Immature natural killer cell (primary cell): ENCODE measurements around the gene TMX4. TPM values are rescaled to one million over a fixed set of nuclear protein-coding genes. Genes with fewer than 3 reads are reported as not detected.

Experiments used
- DNase-seq, 3 donors: peaks; one replicate each; pipeline ENCODE4 v3.0.0; 2022; ENCODE audit warnings: mixed read lengths in 1 of 3
- H3K27ac Mint-ChIP-seq, 6 donors: one replicate each; pipeline ENCODE4 v1.8.0; 2020; ENCODE audit warnings: mixed read lengths in 6 of 6, mild to moderate bottlenecking in 5 of 6, inconsistent platforms in 4 of 6, moderate library complexity in 3 of 6
- H3K27me3 Mint-ChIP-seq, 3 donors: one replicate each; pipeline ENCODE4 v1.8.0; 2020 to 2021; ENCODE audit warnings: low read depth in 3 of 3, mild to moderate bottlenecking in 3 of 3, mixed read lengths in 3 of 3, moderate library complexity in 3 of 3, inconsistent platforms in 1 of 3
- H3K36me3 Mint-ChIP-seq, 3 donors: one replicate each; pipeline ENCODE4 v1.8.0; 2020; ENCODE audit warnings: mixed read lengths in 3 of 3, inconsistent platforms in 2 of 3, mild to moderate bottlenecking in 2 of 3
- H3K4me1 Mint-ChIP-seq, 2 donors: one replicate each; pipeline ENCODE4 v1.8.0; 2020; ENCODE audit warnings: inconsistent platforms in 2 of 2, mild to moderate bottlenecking in 2 of 2, mixed read lengths in 2 of 2, moderate library complexity in 1 of 2
- H3K4me3 Mint-ChIP-seq, 5 donors: one replicate each; pipeline ENCODE4 v1.8.0; 2020; ENCODE audit warnings: mild to moderate bottlenecking in 5 of 5, mixed read lengths in 5 of 5, inconsistent platforms in 3 of 5, moderate library complexity in 3 of 5
- H3K9me3 Mint-ChIP-seq, 6 donors: one replicate each; pipeline ENCODE4 v1.8.0; 2020; ENCODE audit warnings: mild to moderate bottlenecking in 6 of 6, mixed read lengths in 6 of 6, inconsistent platforms in 4 of 6, moderate library complexity in 3 of 6
- polyA plus RNA-seq, 3 donors: library from polyadenylated mRNA; unstranded; fragments of 300-500 nt; fragmentation: Illumina TruSeq; gene quantifications; one replicate each; pipeline ENCODE4 v1.2.3, GENCODE V29; 2021

The TMX4 gene, protein sequence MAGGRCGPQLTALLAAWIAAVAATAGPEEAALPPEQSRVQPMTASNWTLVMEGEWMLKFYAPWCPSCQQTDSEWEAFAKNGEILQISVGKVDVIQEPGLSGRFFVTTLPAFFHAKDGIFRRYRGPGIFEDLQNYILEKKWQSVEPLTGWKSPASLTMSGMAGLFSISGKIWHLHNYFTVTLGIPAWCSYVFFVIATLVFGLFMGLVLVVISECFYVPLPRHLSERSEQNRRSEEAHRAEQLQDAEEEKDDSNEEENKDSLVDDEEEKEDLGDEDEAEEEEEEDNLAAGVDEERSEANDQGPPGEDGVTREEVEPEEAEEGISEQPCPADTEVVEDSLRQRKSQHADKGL
- 100 to 1,000 TPM in 1 of 3 donors, 10 to 100 TPM in 2; 88.2 to 179 (median 91.6) TPM for polyA plus RNA-seq

DNA sequence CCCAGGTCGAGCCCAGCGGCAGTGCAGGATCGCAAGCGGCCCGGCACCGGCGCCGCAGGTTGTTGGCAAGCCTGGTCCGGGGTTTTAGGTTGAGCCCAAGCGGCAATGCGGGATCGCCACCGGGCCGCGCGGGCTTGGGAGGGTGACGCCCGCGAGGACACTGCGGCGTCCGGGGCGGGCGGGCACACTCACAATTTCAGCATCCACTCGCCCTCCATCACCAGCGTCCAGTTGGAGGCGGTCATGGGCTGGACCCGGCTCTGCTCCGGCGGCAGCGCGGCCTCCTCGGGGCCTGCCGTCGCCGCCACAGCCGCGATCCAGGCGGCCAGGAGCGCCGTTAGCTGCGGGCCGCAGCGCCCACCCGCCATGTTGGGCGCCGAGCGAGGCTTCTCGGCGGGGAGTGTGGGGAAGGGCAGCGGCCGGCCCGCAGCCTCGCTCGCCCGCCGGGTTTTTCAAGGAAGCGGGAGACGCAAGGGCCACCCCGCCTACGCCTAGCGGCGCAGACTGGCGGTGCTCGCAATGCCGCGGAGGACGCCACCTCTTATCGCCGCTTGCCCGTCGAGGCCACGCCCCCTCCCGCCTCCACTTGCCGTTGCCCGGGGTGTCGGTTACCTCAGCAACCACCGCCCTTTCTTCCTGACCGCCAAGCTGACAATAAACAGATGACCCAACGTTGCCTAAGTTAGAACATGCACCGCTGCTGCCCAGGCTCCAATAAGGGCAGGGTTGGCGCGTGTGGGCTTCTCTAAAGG, at the start of gene TMX4:
TMX4 (minus strand) TSS at position 516 of the 752 bp plus-strand sequence; CDS start at position 368, 148 bp downstream.
- Mint-ChIP-seq H3K36me3 (no peaks in the 10 kb centered on the region), H3K4me3 (peak within 1 kb of the TSS; percentile 92 to 96 (median 94)), H3K9me3 (no peaks in the 10 kb centered on the region), H3K27me3 (peaks cover 17 to 24% (median 20%) of the 10 kb centered on the region in 3 donors), H3K27ac (peak within 1 kb of the TSS; percentile 78 to 95 (median 90)), H3K4me1 (peaks cover 36 to 46% of the 10 kb centered on the region in 2 donors)
- peak; percentile 95 to 96 (median 96) for DNase-seq

GRCh38 chr20:8067082-8067481, 47.5 kb upstream of the TMX4 start:
- no peaks in the 10 kb centered on the region for H3K4me1 Mint-ChIP-seq
- H3K4me3 Mint-ChIP-seq, result no peak overlapping the region
- no peaks in the 10 kb centered on the region for H3K9me3 Mint-ChIP-seq
- peaks cover 0 to 13% (median 3%) of the 10 kb centered on the region in 3 donors for H3K27me3 Mint-ChIP-seq
- H3K36me3 Mint-ChIP-seq, result peaks cover 0 to 3% (median 0%) of the 10 kb centered on the region in 3 donors
- DNase-seq, result no peak
- H3K27ac Mint-ChIP-seq, result no peak overlapping the region

GRCh38 chr20:8066662-8067061, 47.1 kb upstream of the TMX4 start:
- no peak overlapping the region for H3K27ac Mint-ChIP-seq
- no peak overlapping the region for H3K4me3 Mint-ChIP-seq
- H3K9me3 Mint-ChIP-seq, result no peaks in the 10 kb centered on the region
- H3K27me3 Mint-ChIP-seq, result peaks cover 0 to 13% (median 3%) of the 10 kb centered on the region in 3 donors
- no peak for DNase-seq
- H3K36me3 Mint-ChIP-seq, result peaks cover 0 to 3% (median 0%) of the 10 kb centered on the region in 3 donors
- no peaks in the 10 kb centered on the region for H3K4me1 Mint-ChIP-seq

GRCh38 chr20:8065691-8066090, 46.1 kb upstream of the TMX4 start:
- H3K27ac Mint-ChIP-seq, result no peak overlapping the region
- no peak overlapping the region for H3K4me3 Mint-ChIP-seq
- H3K36me3 Mint-ChIP-seq, result peaks cover 0 to 3% (median 0%) of the 10 kb centered on the region in 3 donors
- H3K27me3 Mint-ChIP-seq, result peaks cover 0 to 11% (median 3%) of the 10 kb centered on the region in 3 donors
- no peaks in the 10 kb centered on the region for H3K4me1 Mint-ChIP-seq
- no peak for DNase-seq
- no peaks in the 10 kb centered on the region for H3K9me3 Mint-ChIP-seq

- peaks cover 0 to 14% (median 0%) of the 10 kb centered on the region in 3 donors for H3K27me3 Mint-ChIP-seq
- H3K9me3 Mint-ChIP-seq, result no peaks in the 10 kb centered on the region
These were observed 43.2 kb upstream of the TMX4 start for GRCh38 chr20:8062756-8063155.

DNA sequence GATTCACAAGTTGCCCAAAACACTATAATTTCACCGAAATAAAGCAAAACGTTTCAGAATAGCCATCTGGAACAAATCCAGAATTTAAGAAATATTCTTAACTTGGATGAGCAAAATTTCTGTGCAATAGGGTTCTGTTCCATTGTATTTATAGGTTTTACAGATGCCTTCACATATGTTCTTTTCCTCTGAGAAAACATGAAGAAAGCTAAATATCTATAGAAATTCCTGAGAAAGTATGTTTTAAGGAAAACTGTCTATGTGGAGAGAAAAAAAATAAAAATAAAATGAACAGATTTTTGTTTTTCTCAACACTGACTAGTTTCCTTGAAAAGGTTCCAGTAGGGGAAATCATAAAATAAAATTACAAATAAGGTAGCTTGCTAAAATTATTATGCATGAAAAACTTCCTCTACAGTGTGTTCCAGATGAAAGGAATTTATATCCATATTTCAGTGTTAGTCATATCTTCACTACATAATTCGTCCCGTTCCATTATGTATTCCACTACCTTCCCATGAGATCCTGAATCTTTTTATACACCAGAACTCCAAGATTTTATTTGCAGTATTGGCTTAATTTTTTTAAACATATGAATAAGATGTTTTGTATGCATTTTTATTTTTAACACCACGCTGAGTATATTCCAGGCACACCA, 42.4 kb upstream of the TMX4 start:
- H3K27ac Mint-ChIP-seq, result no peak overlapping the region
- H3K9me3 Mint-ChIP-seq, result no peaks in the 10 kb centered on the region
- peaks cover 0 to 3% (median 0%) of the 10 kb centered on the region in 3 donors for H3K36me3 Mint-ChIP-seq
- DNase-seq, result no peak
- no peak overlapping the region for H3K4me3 Mint-ChIP-seq
- H3K4me1 Mint-ChIP-seq, result no peaks in the 10 kb centered on the region
- H3K27me3 Mint-ChIP-seq, result peaks cover 0 to 15% (median 0%) of the 10 kb centered on the region in 3 donors

More at GRCh38 chr20:8062756-8063155, 43.2 kb upstream of the TMX4 start:
- DNase-seq, result no peak
- Mint-ChIP-seq H3K4me1 (no peaks in the 10 kb centered on the region), H3K27ac (no peak overlapping the region), H3K36me3 (peaks cover 0 to 3% (median 0%) of the 10 kb centered on the region in 3 donors), H3K4me3 (no peak overlapping the region)

DNA sequence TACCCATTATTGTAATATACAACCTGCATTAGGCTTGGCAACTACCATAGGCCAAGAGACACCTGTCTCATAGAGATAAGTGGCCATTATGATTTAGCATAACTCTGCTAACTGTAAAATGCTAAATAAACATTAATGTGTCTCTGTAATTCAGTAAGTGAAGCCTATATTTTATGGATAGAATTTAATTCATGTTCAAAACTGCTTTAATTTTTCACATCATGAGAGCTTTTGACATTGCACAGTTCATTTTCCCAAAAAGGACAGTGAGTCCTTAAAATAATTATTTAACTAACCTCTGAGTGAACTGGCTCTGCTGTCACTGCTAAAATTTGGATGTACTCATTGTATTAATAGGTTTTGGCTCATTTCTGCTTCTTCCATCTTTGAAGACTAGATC, 41.4 kb upstream of the TMX4 start:
- no peak for DNase-seq
- Mint-ChIP-seq H3K36me3 (peaks cover 0 to 3% (median 0%) of the 10 kb centered on the region in 3 donors), H3K27ac (no peak overlapping the region), H3K4me1 (no peaks in the 10 kb centered on the region), H3K4me3 (no peak overlapping the region), H3K27me3 (peaks cover 0 to 12% (median 0%) of the 10 kb centered on the region in 3 donors), H3K9me3 (no peaks in the 10 kb centered on the region)

GRCh38 chr20:8057871-8058270, 38.3 kb upstream of the TMX4 start:
- Mint-ChIP-seq H3K36me3 (no peaks in the 10 kb centered on the region), H3K9me3 (no peaks in the 10 kb centered on the region), H3K4me3 (no peak overlapping the region), H3K27ac (no peak overlapping the region), H3K4me1 (no peaks in the 10 kb centered on the region), H3K27me3 (peaks cover 0 to 6% (median 0%) of the 10 kb centered on the region in 3 donors)
- no peak for DNase-seq

- no peaks in the 10 kb centered on the region for H3K9me3 Mint-ChIP-seq
- H3K27ac Mint-ChIP-seq, result no peak overlapping the region
- no peak for DNase-seq
- no peaks in the 10 kb centered on the region for H3K36me3 Mint-ChIP-seq
- peaks cover 8% of the 10 kb centered on the region in 2 donors for H3K4me1 Mint-ChIP-seq
- peaks cover 0 to 10% (median 0%) of the 10 kb centered on the region in 3 donors for H3K27me3 Mint-ChIP-seq
- no peak overlapping the region for H3K4me3 Mint-ChIP-seq
These were observed 35.5 kb upstream of the TMX4 start for GRCh38 chr20:8055096-8055495.

- H3K27ac Mint-ChIP-seq, result peak overlapping the region in 2 of 6 donors; percentile 55 to 72
- peak overlapping the region in 2 of 5 donors; percentile 50 to 68 for H3K4me3 Mint-ChIP-seq
- peaks cover 0 to 9% (median 0%) of the 10 kb centered on the region in 3 donors for H3K27me3 Mint-ChIP-seq
These were observed 30.7 kb upstream of the TMX4 start for GRCh38 chr20:8050157-8050837.

DNA sequence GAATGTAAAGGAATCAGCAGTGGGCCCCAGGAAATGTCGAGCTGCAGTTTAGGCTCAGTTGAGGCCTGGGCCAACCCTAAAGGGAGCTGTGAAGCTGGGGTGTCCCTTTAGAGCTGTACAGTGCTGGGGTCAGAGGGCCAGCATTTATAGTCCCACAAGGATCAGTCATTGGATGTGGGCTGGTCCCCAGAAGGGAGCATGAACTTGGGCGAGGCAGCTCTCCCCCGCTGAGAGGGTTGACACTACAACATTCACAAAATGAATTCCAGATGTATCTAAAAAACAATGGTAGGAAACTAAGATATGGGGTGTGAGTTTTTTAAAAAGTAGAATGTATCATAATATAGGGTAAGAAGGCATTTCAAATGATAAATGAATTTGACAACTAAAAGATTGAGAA, 29.7 kb upstream of the TMX4 start:
- Mint-ChIP-seq H3K27me3 (peaks cover 0 to 7% (median 0%) of the 10 kb centered on the region in 3 donors), H3K4me1 (peaks cover 10% of the 10 kb centered on the region in 2 donors), H3K36me3 (no peaks in the 10 kb centered on the region), H3K27ac (no peak overlapping the region), H3K9me3 (no peaks in the 10 kb centered on the region), H3K4me3 (no peak overlapping the region)
- no peak for DNase-seq

More at GRCh38 chr20:8050157-8050837, 30.7 kb upstream of the TMX4 start:
- no peak for DNase-seq
- Mint-ChIP-seq H3K36me3 (no peaks in the 10 kb centered on the region), H3K9me3 (no peaks in the 10 kb centered on the region), H3K4me1 (peaks cover 10% of the 10 kb centered on the region in 2 donors)

- no peaks in the 10 kb centered on the region for H3K9me3 Mint-ChIP-seq
- H3K36me3 Mint-ChIP-seq, result no peaks in the 10 kb centered on the region
- no peak overlapping the region for H3K4me3 Mint-ChIP-seq
- no peak for DNase-seq
- H3K27me3 Mint-ChIP-seq, result peaks cover 0 to 5% (median 2%) of the 10 kb centered on the region in 3 donors
- peaks cover 10 to 16% of the 10 kb centered on the region in 2 donors for H3K4me1 Mint-ChIP-seq
- no peak overlapping the region for H3K27ac Mint-ChIP-seq
These were observed 26.4 kb upstream of the TMX4 start for GRCh38 chr20:8045946-8046345.

DNA sequence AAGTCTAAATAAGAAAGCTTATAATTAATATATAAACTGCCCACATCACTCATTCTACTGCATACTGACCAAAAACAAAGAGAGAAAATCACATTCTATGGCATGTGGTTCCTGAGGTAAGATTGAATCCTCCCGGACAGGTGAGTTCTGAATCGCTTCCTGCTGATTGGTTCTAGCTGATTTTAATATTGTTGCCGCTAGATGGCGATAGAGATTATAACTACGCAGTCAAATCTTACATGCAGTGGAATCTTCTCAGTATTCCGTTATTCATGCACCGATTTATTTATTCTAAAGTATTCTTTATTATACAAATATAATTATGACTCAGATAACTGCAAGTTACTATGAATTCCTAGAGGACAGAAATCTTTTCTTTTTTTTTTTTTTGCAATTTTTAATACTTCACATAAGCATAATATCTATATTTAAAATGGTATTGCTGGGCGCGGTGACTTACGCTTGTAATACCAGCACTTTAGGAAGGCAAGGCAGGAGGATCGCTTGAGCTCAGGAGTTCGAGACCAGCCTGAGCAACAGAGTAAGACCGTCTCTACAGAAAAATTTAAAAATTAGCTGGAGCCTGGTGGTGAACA, 24.2 kb upstream of the TMX4 start:
- H3K4me1 Mint-ChIP-seq, result peaks cover 0 to 6% of the 10 kb centered on the region in 2 donors
- peak; percentile 51 to 64 (median 64) for DNase-seq
- no peak overlapping the region for H3K27ac Mint-ChIP-seq
- no peaks in the 10 kb centered on the region for H3K9me3 Mint-ChIP-seq
- no peaks in the 10 kb centered on the region for H3K36me3 Mint-ChIP-seq
- peaks cover 0 to 3% (median 2%) of the 10 kb centered on the region in 3 donors for H3K27me3 Mint-ChIP-seq
- no peak overlapping the region for H3K4me3 Mint-ChIP-seq
